DMS114 treated with DMSO at 0.1 percent for 48 hours (cell line): ENCODE data around the gene RAB35.

Experiments
- DNase-seq: peaks from one replicate; lab custom pipeline; 2025; ENCODE audit not compliant: unreplicated experiment; lab: John Stamatoyannopoulos, UW

The RAB35 gene

DNA sequence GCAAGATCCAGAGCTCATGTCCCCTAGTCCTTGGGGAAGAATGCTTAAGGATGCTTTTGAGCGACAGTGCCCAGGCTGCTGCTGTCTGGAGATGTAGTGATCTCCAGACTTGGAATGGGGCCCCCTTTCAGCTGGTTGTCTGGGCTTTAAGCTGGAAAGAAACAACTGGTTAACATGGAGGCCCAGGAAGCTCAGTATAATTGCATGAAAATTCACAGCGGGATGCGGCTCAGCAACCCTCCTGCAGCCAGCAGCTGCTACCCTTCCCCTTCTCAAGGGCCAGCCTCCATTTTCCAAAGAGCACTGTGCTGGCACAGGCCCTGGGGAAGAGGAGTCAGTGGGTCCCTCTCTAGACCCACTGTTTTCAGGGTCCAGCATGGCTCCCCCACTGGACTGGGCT, 26.3 kb downstream of the RAB35 start:
- DNase-seq: no peak

DNA sequence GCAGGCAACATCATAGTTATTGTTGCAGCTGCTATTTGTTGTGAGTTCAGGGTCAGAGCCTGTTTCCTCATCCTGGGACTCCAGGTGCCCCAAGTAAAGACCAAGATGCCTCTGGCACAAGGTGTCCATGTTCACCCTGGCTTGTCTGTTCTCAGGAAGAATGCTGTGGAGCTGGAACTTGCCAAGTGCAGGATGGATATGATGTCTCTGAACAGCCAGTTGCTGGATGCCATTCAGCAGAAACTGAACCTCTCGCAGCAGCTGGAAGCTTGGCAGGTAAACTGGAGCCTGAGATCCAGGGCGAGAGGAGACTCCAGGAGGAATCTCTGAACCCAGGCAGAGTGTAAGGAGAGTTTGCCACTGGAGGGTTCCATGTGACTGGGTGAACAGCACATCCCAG, 26.8 kb downstream of the RAB35 start:
- DNase-seq: no peak

DNA sequence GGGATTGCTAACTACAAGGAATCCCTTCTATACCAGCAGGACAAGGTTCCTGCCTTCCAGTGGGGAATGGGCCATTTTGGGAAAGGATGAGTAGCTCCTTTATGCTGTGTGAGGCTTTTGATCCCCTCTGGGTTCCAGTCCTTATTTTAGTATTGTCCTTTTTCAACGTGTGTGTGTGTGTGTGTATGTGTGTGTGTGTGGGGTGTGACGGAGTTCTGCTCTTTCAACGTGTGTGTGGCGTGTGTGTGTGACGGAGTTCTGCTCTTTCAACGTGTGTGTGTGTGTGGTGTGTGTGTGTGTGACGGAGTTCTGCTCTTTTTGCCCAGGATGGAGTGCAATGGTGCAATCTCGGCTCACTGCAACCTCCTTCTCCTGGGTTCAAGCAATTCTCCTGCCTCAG, 27.4 kb downstream of the RAB35 start:
- DNase-seq: no peak

- peak; percentile 99 for DNase-seq
Measured at GRCh38 chr12:120086801-120087621, 29.5 kb downstream of the RAB35 start.

GRCh38 chr12:120085920-120086645, 30.5 kb downstream of the RAB35 start:
- DNase-seq: no peak

DNA sequence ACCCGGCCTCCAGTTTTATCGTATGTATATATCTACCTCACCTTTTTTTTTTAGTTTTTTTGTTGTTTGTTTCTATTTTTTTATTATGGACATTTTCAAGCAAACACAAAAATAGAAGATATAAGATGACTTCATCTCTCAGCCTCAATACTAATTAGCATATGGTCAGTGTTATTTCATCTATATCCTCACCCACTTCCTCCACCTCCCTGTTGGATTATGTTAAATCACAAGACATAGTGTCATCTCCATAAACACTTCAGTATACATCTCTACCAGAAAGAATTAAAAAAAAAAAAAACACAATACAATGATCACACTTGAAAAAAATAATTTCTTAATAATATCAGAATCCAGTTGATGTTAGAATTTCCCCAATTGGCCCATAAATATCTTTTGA, 34.9 kb downstream of the RAB35 start:
- no peak for DNase-seq

- DNase-seq: no peak
Measured at GRCh38 chr12:120079411-120080400, 36.8 kb downstream of the RAB35 start.

DNA sequence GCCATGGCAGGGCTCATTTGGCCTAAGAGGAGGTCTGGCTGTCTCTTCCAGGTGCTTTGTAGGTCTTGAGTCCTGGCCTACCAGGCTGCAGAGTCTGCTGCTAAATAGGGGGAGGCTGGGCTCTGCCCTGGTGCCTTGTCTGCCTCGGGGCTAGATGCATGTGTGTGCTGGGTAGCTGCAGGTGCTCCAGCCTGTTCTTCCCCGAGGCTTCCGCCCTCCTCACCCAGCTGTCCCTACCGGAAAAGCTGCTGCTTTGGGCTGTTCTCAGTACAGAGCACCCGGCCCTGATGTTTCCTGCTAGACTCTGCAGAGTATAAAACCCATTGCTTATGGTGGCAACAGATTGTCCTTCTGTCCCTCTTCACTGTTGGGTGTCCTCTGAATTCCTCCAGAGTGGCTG, 37.7 kb downstream of the RAB35 start:
- no peak for DNase-seq

GRCh38 chr12:120077260-120077659, 39.3 kb downstream of the RAB35 start:
- no peak for DNase-seq

DNA sequence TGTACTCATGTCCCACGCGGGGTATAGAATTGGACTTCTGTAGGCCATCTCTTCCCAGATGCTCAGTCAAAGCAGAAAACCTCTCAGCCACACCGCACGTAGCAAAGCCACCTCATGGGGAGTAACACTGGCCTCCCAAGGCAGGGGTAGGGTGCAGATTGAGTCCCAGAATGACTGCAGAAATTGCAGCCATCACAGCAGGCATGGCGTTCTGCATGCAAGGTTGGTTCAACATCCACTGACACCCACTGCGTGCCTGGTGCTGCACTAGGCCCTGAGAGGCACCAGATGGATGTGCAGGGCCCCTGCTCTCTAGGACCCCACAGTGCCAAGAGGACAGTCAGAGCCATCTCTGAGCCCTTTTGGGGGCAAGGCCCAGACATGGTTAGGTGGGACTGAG, 39.9 kb downstream of the RAB35 start:
- no peak for DNase-seq

GRCh38 chr12:120075034-120075616, 41.4 kb downstream of the RAB35 start:
- DNase-seq: no peak

DNA sequence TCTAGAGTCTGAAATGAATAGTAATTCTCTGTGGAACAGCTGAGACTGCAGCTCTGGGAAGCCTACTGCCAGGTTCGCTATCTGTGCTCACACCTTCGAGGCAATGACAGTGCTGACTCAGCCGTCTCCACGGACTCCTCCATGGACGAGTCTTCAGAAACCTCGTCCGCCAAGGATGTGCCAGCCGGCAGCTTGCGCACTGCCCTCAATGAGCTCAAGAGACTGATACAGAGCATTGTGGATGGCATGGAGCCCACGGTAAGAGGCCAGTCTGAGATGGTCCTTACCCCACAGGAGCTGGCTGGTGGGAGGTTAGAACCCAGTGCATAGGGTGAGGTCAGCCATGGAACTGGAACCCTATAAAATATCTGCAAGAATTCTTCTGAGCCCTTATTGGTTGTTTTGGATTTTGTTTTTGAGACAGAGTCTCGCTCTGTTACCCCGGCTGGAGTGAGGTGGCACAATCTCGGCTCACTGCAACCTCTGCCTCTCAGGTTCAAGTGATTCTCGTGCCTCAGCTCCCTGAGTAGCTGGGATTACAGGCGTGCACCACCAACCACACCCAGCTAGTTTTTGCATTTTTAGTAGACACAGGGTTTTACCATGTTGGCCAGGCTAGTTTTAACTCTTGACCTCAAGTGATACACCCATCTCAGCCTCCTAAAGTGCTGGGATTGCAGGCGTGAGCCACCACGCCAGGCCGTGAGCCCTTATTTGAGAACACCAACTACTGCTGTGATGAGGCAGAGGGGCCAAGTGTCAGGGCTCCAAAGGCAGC, 43.9 kb downstream of the RAB35 start:
- no peak for DNase-seq

DNA sequence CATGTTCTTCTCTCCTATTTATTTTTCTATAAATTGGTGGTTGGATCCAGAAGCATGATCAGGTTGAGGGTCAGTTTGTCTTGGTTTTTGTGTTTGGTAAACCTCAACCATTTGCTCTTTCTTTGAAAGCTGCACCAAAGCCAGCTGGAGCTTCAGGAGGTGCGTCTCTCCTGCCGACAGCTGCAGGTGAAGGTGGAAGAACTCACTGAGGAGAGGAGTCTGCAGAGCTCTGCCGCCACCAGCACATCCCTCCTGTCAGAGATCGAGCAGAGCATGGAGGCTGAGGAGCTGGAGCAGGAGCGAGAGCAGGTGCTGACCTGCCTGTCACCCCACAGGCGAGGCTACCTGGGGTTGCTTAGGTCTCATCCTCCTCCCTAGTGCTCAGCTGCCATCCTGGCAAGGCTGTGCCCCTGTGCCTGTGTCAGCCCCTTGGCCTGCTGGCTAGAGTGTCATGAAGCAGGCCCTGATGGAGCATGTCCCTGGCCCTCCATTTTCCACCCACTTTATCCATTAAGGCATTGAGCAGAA, 45.0 kb downstream of the RAB35 start:
- no peak for DNase-seq

GRCh38 chr12:120069278-120069677, 47.3 kb downstream of the RAB35 start:
- DNase-seq: no peak

- no peak for DNase-seq
Measured at GRCh38 chr12:120067901-120068300, 48.7 kb downstream of the RAB35 start.

GRCh38 chr12:120067084-120067869, 49.3 kb downstream of the RAB35 start:
- DNase-seq: no peak

DNA sequence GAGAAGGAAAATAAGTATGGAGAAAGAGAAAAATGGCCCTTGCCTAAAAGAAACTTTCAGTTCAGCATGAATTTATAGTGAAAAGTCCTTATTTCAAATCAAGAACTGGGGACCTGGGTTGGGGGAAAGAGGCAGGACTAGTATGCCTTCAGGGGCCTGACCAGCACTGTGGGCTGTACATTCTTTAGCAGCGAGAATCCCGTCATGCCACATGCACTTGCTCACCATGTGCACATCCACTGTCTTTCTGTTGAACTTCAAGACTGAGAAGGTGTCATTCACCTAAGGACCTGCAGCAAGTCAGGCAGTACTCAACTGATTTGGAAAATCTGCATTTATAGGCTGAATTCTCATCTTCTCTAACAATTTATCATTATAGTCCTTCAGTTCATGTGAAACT, 50.2 kb downstream of the RAB35 start:
- no peak for DNase-seq

- no peak for DNase-seq
Measured at GRCh38 chr12:120065472-120065871, 51.1 kb downstream of the RAB35 start.
